Suprapubic skin (tissue), 4 donors: ENCODE results near the gene PSMC2. TPM values are rescaled to one million over a fixed set of nuclear protein-coding genes. Genes with fewer than 3 reads are reported as not detected.
"Not testable (repeated sequence)": the region's sequence is repeated elsewhere in the genome, so short reads cannot be mapped to it uniquely, and the experiment has no call there.

ENCODE experiments used
- DNase-seq, 2 donors: peaks; one replicate each; pipeline ENCODE4 v3.0.0-alpha.2; 2019; ENCODE audit warnings: low spot score in 2 of 2
- H3K27ac ChIP-seq: fragments of 200-600 bp; sonication (generic); one replicate; pipeline ENCODE4 v1.5.1; 2019
- H3K27me3 ChIP-seq: fragments of 200-600 bp; sonication (generic); one replicate; pipeline ENCODE4 v1.5.1; 2019
- H3K36me3 ChIP-seq: fragments of 200-600 bp; sonication (generic); one replicate; pipeline ENCODE4 v1.5.1; 2019
- H3K4me1 ChIP-seq: fragments of 200-600 bp; sonication (generic); one replicate; pipeline ENCODE4 v1.5.1; 2019
- H3K4me3 ChIP-seq: fragments of 200-600 bp; sonication (generic); one replicate; pipeline ENCODE4 v1.5.1; 2019; ENCODE audit warnings: mild to moderate bottlenecking
- H3K9me3 ChIP-seq: fragments of 200-600 bp; sonication (generic); one replicate; pipeline ENCODE4 v1.5.1; 2019
- EP300 ChIP-seq: sonication (generic); formaldehyde crosslinking; IDR thresholded peaks from one replicate; pipeline ENCODE4 v1.6.1; 2017; ENCODE audit warnings: antibody characterized with exemption
- POLR2A ChIP-seq, 2 donors: fragments of 450-650 bp; IDR thresholded peaks; one replicate each; pipeline ENCODE4 v1.6.1; 2017; ENCODE audit warnings: antibody characterized with exemption in 2 of 2, mild to moderate bottlenecking in 2 of 2, moderate library complexity in 2 of 2
- POLR2AphosphoS5 ChIP-seq, 3 donors: sonication (generic); formaldehyde crosslinking; IDR thresholded peaks; one replicate each; pipeline ENCODE4 v1.6.1; 2017; ENCODE audit warnings: antibody characterized with exemption in 3 of 3
- WGBS: methylation state at CpG from one replicate; pipeline ENCODE4 v1.1.5; 2018; 5-methylcytosine and 5-hydroxymethylcytosine counted together
- total RNA-seq, 4 donors: library from RNA; depleted of rRNA; stranded (reverse); fragments of >200 nt; gene quantifications; one replicate each; pipeline ENCODE4 v1.1.0, GENCODE V29; 2016
- TF ChIP-seq, protein P1 (sequence below), 2 donors: fragments of 200-600 bp in 1 of 2; fragments of 450-650 bp in 1 of 2; sonication (generic) in 1 of 2; IDR thresholded peaks; one replicate each; pipeline ENCODE4 v1.5.1; 2016 to 2019; ENCODE audit warnings: antibody characterized with exemption in 2 of 2, mild to moderate bottlenecking in 1 of 2, moderate library complexity in 1 of 2

Gene PSMC2
- total RNA-seq, 4 donors from 2014 or later = 61.5 to 115 (median 94.0) TPM

DNA sequence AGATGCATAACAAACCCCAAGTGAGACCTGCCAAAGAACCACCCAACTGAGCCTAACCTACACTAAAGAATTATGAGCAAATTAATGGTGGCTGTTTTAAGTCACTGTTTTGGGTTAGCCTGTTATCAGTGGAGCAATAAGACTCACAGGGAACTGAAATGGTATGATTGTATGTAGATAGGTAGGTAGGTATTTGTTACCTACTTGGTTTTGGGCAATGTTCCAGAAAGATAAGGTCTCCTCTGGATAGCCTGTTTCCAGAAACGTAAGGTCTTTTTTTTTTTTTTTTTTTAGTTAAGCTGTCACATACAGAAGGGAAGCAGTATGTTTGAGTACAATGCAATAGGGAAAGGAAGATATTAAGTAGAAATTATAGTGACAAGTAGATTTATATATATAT lies 47.6 kb downstream of the PSMC2 start:
- Histone ChIP-seq H3K4me3 (no peak overlapping the region), H3K4me1 (no peaks in the 10 kb centered on the region), H3K27me3 (no peaks in the 10 kb centered on the region), H3K9me3 (no peaks in the 10 kb centered on the region), H3K36me3 (no peaks in the 10 kb centered on the region), H3K27ac (no peak overlapping the region)
- no peak for DNase-seq
- WGBS = 42% methylated on average over 1 of the region's 1 CpG
- TF ChIP-seq POLR2A (IDR thresholded peaks at IDR 0.05) (no peak), POLR2AphosphoS5 (IDR thresholded peaks at IDR 0.05) (no peak), EP300 (no peak)
- TF ChIP-seq, protein P1, sequence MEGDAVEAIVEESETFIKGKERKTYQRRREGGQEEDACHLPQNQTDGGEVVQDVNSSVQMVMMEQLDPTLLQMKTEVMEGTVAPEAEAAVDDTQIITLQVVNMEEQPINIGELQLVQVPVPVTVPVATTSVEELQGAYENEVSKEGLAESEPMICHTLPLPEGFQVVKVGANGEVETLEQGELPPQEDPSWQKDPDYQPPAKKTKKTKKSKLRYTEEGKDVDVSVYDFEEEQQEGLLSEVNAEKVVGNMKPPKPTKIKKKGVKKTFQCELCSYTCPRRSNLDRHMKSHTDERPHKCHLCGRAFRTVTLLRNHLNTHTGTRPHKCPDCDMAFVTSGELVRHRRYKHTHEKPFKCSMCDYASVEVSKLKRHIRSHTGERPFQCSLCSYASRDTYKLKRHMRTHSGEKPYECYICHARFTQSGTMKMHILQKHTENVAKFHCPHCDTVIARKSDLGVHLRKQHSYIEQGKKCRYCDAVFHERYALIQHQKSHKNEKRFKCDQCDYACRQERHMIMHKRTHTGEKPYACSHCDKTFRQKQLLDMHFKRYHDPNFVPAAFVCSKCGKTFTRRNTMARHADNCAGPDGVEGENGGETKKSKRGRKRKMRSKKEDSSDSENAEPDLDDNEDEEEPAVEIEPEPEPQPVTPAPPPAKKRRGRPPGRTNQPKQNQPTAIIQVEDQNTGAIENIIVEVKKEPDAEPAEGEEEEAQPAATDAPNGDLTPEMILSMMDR (IDR thresholded peaks at IDR 0.05) = no peak

DNA sequence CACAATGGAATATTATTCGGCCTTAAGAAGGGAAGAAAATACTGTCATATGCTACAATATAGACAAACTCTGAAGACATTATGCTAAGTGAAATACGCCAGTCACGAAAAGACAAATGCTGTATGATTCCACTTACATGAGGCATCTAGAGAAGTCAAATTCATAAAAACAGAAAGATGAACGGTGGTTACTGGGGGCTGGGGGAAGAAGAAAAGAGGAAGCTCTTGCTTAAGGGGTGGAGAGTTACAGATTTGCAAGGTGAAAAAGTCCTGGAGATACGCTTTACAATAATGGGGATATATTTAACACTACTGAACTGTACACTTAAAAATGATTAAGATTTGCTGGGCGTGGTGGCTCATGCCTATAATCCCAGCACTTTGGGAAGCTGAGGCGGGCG lies 49.0 kb downstream of the PSMC2 start:
- no peak overlapping the region for H3K4me3 ChIP-seq
- 74% methylated on average over 8 of the region's 8 CpGs for WGBS
- no peaks in the 10 kb centered on the region for H3K9me3 ChIP-seq
- H3K36me3 ChIP-seq = no peaks in the 10 kb centered on the region
- H3K4me1 ChIP-seq = no peaks in the 10 kb centered on the region
- no peak overlapping the region for H3K27ac ChIP-seq
- TF ChIP-seq EP300 (no peak), POLR2AphosphoS5 (IDR thresholded peaks at IDR 0.05) (no peak), POLR2A (IDR thresholded peaks at IDR 0.05) (no peak)
- TF ChIP-seq, protein P1 (IDR thresholded peaks at IDR 0.05) = no peak
- no peaks in the 10 kb centered on the region for H3K27me3 ChIP-seq
- no peak for DNase-seq

DNA sequence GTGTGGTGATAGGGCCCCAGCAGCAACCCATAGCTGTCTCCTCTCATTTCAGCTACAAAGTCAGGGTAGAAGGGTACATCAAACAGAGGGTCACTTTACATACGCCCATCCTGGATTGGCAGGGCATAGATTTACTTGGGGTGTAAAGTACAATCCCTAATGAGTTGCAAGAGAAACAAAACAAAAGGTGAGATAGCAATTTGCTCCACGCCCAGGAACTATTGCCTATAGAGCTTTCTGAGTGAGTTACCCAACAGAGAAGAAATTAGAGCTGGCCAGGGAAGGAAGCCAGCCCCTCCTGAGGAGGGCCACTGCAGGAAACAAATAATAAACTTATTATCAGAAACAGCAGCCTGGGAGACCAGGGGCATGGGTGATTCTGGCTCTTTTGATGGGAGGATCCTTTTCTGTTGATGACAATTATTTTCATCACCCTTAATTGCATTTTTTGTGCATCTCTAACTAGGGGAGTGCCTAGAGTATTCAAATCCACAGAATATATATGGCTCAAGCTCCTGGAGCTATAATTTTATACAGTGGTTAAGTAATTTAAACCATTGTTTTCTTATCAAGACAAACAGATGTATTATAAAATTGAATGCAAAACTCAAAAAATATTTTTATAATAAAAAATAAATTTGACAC lies 51.2 kb downstream of the PSMC2 start:
- DNase-seq = no peak
- Histone ChIP-seq H3K4me3 (no peak overlapping the region), H3K9me3 (no peaks in the 10 kb centered on the region), H3K27me3 (no peaks in the 10 kb centered on the region), H3K4me1 (no peaks in the 10 kb centered on the region), H3K36me3 (no peaks in the 10 kb centered on the region), H3K27ac (no peak overlapping the region)
- 51% methylated on average over 2 of the region's 2 CpGs for WGBS
- TF ChIP-seq POLR2AphosphoS5 (IDR thresholded peaks at IDR 0.05) (no peak), EP300 (no peak), POLR2A (IDR thresholded peaks at IDR 0.05) (no peak)
- TF ChIP-seq, protein P1 (IDR thresholded peaks at IDR 0.05) = no peak

DNA sequence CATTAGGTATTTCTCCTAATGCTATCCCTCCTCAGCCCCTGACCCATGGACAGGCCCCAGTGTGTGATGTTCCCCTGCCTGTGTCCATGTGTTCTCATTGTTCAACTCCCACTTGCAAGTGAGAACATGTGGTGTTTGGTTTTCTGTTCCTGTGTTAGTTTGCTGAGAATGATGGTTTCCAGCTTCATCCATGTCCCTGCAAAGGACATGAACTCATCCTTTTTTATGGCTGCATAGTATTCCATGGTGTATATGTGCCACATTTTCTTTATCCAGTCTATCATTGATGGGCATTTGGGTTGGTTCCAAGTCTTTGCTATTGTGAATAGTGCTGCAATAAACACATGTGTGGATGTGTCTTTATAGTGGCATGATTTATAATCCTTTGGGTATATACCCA lies 52.2 kb downstream of the PSMC2 start:
- H3K27me3 ChIP-seq, H3K4me1 ChIP-seq, DNase-seq: not testable (repeated sequence)

DNA sequence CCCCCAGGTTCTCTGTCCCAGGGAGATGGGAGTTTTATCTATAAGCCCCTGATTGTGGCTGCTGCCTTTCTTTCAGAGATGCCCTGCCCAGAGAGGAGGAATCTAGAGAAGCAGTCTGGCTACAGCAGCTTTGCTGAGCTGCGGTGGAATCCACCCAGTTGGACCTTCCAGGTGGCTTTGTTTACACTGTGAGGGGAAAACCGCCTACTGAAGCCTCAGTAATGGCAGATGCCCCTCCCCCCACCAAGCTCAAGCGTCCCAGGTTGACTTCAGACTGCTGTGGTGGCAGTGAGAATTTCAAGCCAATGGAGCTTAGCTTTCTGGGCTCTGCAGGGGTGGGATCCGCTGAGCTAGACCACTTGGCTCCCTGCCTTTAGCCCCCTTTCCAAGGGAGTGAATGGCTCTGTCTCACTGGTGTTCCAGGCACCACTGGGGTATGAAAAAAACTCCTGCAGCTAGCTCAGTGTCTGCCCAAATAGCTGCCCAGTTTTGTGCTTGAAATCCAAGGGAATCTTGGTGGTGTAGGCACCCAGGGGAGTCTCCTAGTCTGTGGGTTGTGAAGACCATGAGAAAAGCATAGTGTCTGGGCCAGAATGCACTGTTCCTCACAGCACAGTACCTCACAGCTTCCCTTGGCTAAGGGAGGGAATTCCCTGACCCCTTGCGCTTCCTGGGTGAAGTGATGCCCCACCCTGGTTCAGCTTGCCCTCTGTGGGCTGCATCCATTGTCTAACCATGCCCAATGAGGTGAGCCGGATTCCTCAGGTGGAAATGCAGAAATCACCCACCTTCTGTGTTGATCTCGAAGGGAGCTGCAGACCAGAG lies 58.6 kb downstream of the PSMC2 start:
- H3K36me3 ChIP-seq, H3K27ac ChIP-seq, H3K4me1 ChIP-seq, H3K4me3 ChIP-seq, H3K9me3 ChIP-seq, DNase-seq, H3K27me3 ChIP-seq: not testable (repeated sequence)
- WGBS = 83% methylated on average over 5 of the region's 7 CpGs

More for the DNA sequence above, 52.2 kb downstream of the PSMC2 start:
- H3K4me3 ChIP-seq, H3K27ac ChIP-seq, H3K36me3 ChIP-seq, H3K9me3 ChIP-seq: not testable (repeated sequence)

DNA sequence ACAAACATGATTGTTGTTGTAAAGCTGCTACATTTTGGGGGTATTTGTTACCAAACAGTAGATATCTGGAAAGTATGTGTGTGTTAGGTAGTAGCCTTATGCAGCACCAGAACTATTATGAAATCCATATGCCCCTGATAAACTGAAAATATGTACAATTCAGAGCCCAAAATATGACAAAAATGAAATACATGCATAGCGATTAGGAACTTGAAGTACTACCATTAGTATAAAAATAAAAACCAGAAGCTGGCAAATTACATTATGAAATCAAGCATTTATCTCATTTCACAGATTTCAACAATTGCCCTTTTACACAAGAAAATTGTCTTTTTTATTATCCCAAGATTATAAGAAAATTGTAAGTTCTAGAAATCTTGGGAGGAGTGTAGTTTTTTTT lies 64.7 kb downstream of the PSMC2 start:
- Histone ChIP-seq H3K4me3 (no peak overlapping the region), H3K4me1 (no peaks in the 10 kb centered on the region), H3K36me3 (no peaks in the 10 kb centered on the region), H3K27ac (no peak overlapping the region), H3K27me3 (no peaks in the 10 kb centered on the region), H3K9me3 (peaks cover 3% of the 10 kb centered on the region)
- TF ChIP-seq, protein P1 (IDR thresholded peaks at IDR 0.05) = no peak
- TF ChIP-seq EP300 (no peak), POLR2AphosphoS5 (IDR thresholded peaks at IDR 0.05) (no peak), POLR2A (IDR thresholded peaks at IDR 0.05) (no peak)
- 71% methylated on average over 1 of the region's 1 CpG for WGBS
- DNase-seq = no peak
